Stomach (tissue), 4 donors: Measurements from ENCODE around the gene CPA3.

Source experiments
- EP300 ChIP-seq: sonication (generic); formaldehyde crosslinking; IDR thresholded peaks from one replicate; pipeline ENCODE4 v1.6.1; 2017; ENCODE audit warnings: antibody characterized with exemption
- POLR2A ChIP-seq, 4 donors: fragments of 450-650 bp; IDR thresholded peaks; one replicate each; pipeline ENCODE4 v1.6.1; 2016; ENCODE audit warnings: antibody characterized with exemption in 4 of 4, control low read depth in 2 of 4, mild to moderate bottlenecking in 1 of 4, moderate library complexity in 1 of 4
- POLR2AphosphoS5 ChIP-seq, 3 donors: sonication (generic); formaldehyde crosslinking; IDR thresholded peaks; one replicate each; pipeline ENCODE4 v1.6.1; 2016; ENCODE audit warnings: antibody characterized with exemption in 3 of 3
- TF ChIP-seq, protein P1 (sequence below), 7 experiments: fragments of 450-650 bp in 4 of 7; fragments of 200-600 bp in 3 of 7; sonication (generic) in 3 of 7; IDR thresholded peaks; one replicate each; pipeline ENCODE4 v1.5.1; 2016 to 2019; ENCODE audit warnings: antibody characterized with exemption in 7 of 7, control low read depth in 2 of 7, mild to moderate bottlenecking in 1 of 7

DNA sequence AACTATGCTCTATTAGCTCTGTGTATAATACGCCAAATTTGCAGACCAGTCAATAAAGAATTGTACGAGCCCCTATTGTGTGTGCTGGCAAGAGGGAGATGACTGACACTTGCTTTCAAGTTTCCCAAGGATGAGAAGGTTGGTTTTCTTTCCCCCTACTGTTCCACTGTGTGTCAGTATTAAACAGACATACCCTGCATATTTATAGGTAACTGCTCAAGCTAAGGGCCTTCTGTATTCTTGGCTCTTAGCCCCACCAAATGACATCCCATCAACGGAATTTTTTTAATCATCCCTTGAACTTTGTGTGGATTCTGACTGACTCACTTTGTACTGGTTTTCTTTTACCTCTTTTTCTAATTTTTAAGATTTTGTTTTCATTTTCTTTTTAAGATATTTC lies 65.7 kb downstream of the CPA3 start:
- TF ChIP-seq, protein P1, sequence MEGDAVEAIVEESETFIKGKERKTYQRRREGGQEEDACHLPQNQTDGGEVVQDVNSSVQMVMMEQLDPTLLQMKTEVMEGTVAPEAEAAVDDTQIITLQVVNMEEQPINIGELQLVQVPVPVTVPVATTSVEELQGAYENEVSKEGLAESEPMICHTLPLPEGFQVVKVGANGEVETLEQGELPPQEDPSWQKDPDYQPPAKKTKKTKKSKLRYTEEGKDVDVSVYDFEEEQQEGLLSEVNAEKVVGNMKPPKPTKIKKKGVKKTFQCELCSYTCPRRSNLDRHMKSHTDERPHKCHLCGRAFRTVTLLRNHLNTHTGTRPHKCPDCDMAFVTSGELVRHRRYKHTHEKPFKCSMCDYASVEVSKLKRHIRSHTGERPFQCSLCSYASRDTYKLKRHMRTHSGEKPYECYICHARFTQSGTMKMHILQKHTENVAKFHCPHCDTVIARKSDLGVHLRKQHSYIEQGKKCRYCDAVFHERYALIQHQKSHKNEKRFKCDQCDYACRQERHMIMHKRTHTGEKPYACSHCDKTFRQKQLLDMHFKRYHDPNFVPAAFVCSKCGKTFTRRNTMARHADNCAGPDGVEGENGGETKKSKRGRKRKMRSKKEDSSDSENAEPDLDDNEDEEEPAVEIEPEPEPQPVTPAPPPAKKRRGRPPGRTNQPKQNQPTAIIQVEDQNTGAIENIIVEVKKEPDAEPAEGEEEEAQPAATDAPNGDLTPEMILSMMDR (IDR thresholded peaks at IDR 0.05): no peak
- TF ChIP-seq POLR2A (IDR thresholded peaks at IDR 0.05) (no peak), EP300 (no peak), POLR2AphosphoS5 (IDR thresholded peaks at IDR 0.05) (no peak)
